WTC11 (cell line): ENCODE data around the gene DFFB. TPM values are rescaled to one million over a fixed set of nuclear protein-coding genes. Genes with fewer than 3 reads are reported as not detected.

Experiments used
- ATAC-seq: fragments of 200-7000 bp; cut with Tn5 transposase; 2 replicates; pipeline ENCODE4 v1.10.0; 2021; ENCODE audit warnings: mild to moderate bottlenecking, moderate library complexity
- CTCF ChIA-PET: fragments of 300-600 bp; sonication (Branson Sonifier 250); formaldehyde crosslinking; loops from one replicate; lab custom pipeline; 2021; ENCODE audit warnings: antibody characterized with exemption; lab: Charles Lee
- POLR2A ChIA-PET: fragments of 350-600 bp; sonication (Branson Sonifier 250); formaldehyde crosslinking; loops from one replicate; lab custom pipeline; 2021; ENCODE audit warnings: antibody characterized with exemption; lab: Charles Lee
- DNase-seq: peaks from one replicate; pipeline ENCODE4 v3.0.0; 2021; ENCODE audit warnings: low spot score
- H3K27ac Mint-ChIP-seq: 2 replicates; pipeline ENCODE4 v1.8.0; 2021; ENCODE audit warnings: mixed read lengths
- H3K27me3 Mint-ChIP-seq: 2 replicates; pipeline ENCODE4 v1.8.0; 2021; ENCODE audit warnings: low read depth, mild to moderate bottlenecking, moderate library complexity, mixed read lengths
- H3K36me3 Mint-ChIP-seq: 2 replicates; pipeline ENCODE4 v1.8.0; 2021; ENCODE audit warnings: mixed read lengths
- H3K4me1 Mint-ChIP-seq: 2 replicates; pipeline ENCODE4 v1.8.0; 2022; ENCODE audit warnings: mixed read lengths
- H3K4me3 Mint-ChIP-seq: 2 replicates; pipeline ENCODE4 v1.8.0; 2021; ENCODE audit warnings: mild to moderate bottlenecking, moderate library complexity, mixed read lengths
- H3K9me3 Mint-ChIP-seq: 2 replicates; pipeline ENCODE4 v1.8.0; 2021; ENCODE audit warnings: mixed read lengths
- CBFB ChIP-seq: sonication (generic); formaldehyde crosslinking; IDR thresholded peaks from 2 replicates; pipeline ENCODE4 v1.8.1; 2022; ENCODE audit warnings: mild to moderate bottlenecking, low read depth, missing genetic modification reagents
- CREM ChIP-seq: sonication (generic); formaldehyde crosslinking; IDR thresholded peaks from 2 replicates; pipeline ENCODE4 v1.8.1; 2022; ENCODE audit warnings: mild to moderate bottlenecking, missing genetic modification reagents, moderate library complexity
- E2F4 ChIP-seq: sonication (generic); formaldehyde crosslinking; IDR thresholded peaks from 2 replicates; pipeline ENCODE4 v1.8.1; 2022; ENCODE audit warnings: low read depth, mild to moderate bottlenecking, moderate library complexity, missing genetic modification reagents, borderline replicate concordance
- JAZF1 ChIP-seq: fragments of 250-450 bp; sonication (Bioruptor Pico); IDR thresholded peaks from 2 replicates; pipeline ENCODE4 v1.9.0; 2021; ENCODE audit warnings: moderate library complexity, mild to moderate bottlenecking, inconsistent platforms
- MYBL2 ChIP-seq: sonication (generic); formaldehyde crosslinking; IDR thresholded peaks from 2 replicates; pipeline ENCODE4 v1.8.1; 2023; ENCODE audit warnings: mild to moderate bottlenecking, moderate library complexity, missing genetic modification reagents
- NFE2L1 ChIP-seq: sonication (generic); formaldehyde crosslinking; IDR thresholded peaks from 2 replicates; pipeline ENCODE4 v1.8.1; 2023; ENCODE audit warnings: missing genetic modification reagents
- OVOL2 ChIP-seq: fragments of 250-450 bp; sonication (Bioruptor Pico); IDR thresholded peaks from 2 replicates; pipeline ENCODE4 v1.9.0; 2021; ENCODE audit warnings: mild to moderate bottlenecking, borderline replicate concordance
- RELA ChIP-seq: sonication (generic); formaldehyde crosslinking; IDR thresholded peaks from 2 replicates; pipeline ENCODE4 v1.8.1; 2022; ENCODE audit warnings: missing genetic modification reagents, mild to moderate bottlenecking, borderline replicate concordance
- SOX15 ChIP-seq: fragments of 250-450 bp; sonication (Bioruptor Pico); IDR thresholded peaks from 2 replicates; pipeline ENCODE4 v1.9.0; 2021; ENCODE audit warnings: mild to moderate bottlenecking
- TEAD4 ChIP-seq: sonication (generic); formaldehyde crosslinking; IDR thresholded peaks from 2 replicates; pipeline ENCODE4 v1.8.0; 2022; ENCODE audit warnings: mild to moderate bottlenecking, missing genetic modification reagents
- ZMAT4 ChIP-seq: fragments of 250-450 bp; sonication (Bioruptor Pico); IDR thresholded peaks from 2 replicates; pipeline ENCODE4 v1.9.0; 2021; ENCODE audit warnings: mild to moderate bottlenecking
- ZNF396 ChIP-seq: fragments of 250-450 bp; sonication (Bioruptor Pico); IDR thresholded peaks from 2 replicates; pipeline ENCODE4 v1.8.0; 2021; ENCODE audit warnings: mild to moderate bottlenecking, moderate library complexity, borderline replicate concordance
- total RNA-seq: library from RNA; stranded (reverse); gene quantifications from 3 replicates; pipeline ENCODE4 v1.2.3, GENCODE V29; 2021
- TF ChIP-seq, protein P1 (sequence below): fragments of 250-450 bp; sonication (Bioruptor Pico); IDR thresholded peaks from 2 replicates; pipeline ENCODE4 v1.9.0; 2021; ENCODE audit warnings: moderate library complexity, mild to moderate bottlenecking, inconsistent platforms, borderline replicate concordance
- TF ChIP-seq, protein P2 (sequence below): sonication (generic); formaldehyde crosslinking; IDR thresholded peaks from 2 replicates; pipeline ENCODE4 v1.8.1; 2022; ENCODE audit warnings: mild to moderate bottlenecking, missing genetic modification reagents, moderate library complexity, borderline replicate concordance
- TF ChIP-seq, protein P3 (sequence below): sonication (generic); formaldehyde crosslinking; IDR thresholded peaks from 2 replicates; pipeline ENCODE4 v1.8.1; 2023; ENCODE audit warnings: mild to moderate bottlenecking, missing genetic modification reagents
- TF ChIP-seq, protein P4 (sequence below): fragments of 250-450 bp; sonication (Bioruptor Pico); conservative IDR thresholded peaks from 2 replicates; pipeline ENCODE4 v1.9.0; 2021; ENCODE audit warnings: mild to moderate bottlenecking

DFFB gene
- total RNA-seq, 1 experiment from 2014 or later, result 9.2 TPM

DNA sequence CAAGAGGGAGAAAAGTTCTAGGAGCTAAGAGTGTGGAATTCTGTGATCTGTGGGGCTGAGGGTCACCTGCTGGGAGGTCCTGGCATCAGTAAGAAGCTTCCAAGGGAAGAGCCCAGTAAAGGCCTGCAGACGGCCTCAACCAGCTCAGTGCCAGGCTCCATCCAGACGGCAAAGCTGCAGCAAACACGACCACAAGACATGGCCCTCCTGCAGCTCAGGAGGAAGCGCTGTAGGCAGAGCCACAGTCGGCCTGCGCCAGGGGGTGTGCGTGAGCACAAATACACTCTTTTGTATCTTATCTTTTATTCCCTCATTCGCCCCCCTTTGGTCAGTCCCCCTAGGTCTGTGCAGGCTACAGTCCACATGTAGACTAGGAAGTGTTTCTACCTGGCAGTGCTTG is 29.4 kb downstream of the DFFB start:
- DNase-seq (no peak), ATAC-seq (no peak)
- TF ChIP-seq ZNF396, result no peak
- TF ChIP-seq JAZF1 (CRISPR knock-in tag), result no peak
- TF ChIP-seq, protein P1, sequence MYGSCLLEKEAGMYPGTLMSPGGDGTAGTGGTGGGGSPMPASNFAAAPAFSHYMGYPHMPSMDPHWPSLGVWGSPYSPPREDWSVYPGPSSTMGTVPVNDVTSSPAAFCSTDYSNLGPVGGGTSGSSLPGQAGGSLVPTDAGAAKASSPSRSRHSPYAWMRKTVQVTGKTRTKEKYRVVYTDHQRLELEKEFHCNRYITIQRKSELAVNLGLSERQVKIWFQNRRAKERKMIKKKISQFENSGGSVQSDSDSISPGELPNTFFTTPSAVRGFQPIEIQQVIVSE, result no peak
- no peak for TF ChIP-seq OVOL2 (CRISPR knock-in tag)
- TF ChIP-seq SOX15 (CRISPR knock-in tag), result no peak
- no peak for TF ChIP-seq RELA (CRISPR knock-in tag)
- TF ChIP-seq, protein P2, sequence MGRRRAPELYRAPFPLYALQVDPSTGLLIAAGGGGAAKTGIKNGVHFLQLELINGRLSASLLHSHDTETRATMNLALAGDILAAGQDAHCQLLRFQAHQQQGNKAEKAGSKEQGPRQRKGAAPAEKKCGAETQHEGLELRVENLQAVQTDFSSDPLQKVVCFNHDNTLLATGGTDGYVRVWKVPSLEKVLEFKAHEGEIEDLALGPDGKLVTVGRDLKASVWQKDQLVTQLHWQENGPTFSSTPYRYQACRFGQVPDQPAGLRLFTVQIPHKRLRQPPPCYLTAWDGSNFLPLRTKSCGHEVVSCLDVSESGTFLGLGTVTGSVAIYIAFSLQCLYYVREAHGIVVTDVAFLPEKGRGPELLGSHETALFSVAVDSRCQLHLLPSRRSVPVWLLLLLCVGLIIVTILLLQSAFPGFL (CRISPR knock-in tag), result no peak
- no peak for TF ChIP-seq TEAD4 (CRISPR knock-in tag)
- no peak for TF ChIP-seq CREM (CRISPR knock-in tag)
- no peak for TF ChIP-seq E2F4 (CRISPR knock-in tag)
- no peak for TF ChIP-seq NFE2L1 (CRISPR knock-in tag)
- TF ChIP-seq, protein P3, sequence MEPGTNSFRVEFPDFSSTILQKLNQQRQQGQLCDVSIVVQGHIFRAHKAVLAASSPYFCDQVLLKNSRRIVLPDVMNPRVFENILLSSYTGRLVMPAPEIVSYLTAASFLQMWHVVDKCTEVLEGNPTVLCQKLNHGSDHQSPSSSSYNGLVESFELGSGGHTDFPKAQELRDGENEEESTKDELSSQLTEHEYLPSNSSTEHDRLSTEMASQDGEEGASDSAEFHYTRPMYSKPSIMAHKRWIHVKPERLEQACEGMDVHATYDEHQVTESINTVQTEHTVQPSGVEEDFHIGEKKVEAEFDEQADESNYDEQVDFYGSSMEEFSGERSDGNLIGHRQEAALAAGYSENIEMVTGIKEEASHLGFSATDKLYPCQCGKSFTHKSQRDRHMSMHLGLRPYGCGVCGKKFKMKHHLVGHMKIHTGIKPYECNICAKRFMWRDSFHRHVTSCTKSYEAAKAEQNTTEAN, result no peak
- TF ChIP-seq, protein P4, sequence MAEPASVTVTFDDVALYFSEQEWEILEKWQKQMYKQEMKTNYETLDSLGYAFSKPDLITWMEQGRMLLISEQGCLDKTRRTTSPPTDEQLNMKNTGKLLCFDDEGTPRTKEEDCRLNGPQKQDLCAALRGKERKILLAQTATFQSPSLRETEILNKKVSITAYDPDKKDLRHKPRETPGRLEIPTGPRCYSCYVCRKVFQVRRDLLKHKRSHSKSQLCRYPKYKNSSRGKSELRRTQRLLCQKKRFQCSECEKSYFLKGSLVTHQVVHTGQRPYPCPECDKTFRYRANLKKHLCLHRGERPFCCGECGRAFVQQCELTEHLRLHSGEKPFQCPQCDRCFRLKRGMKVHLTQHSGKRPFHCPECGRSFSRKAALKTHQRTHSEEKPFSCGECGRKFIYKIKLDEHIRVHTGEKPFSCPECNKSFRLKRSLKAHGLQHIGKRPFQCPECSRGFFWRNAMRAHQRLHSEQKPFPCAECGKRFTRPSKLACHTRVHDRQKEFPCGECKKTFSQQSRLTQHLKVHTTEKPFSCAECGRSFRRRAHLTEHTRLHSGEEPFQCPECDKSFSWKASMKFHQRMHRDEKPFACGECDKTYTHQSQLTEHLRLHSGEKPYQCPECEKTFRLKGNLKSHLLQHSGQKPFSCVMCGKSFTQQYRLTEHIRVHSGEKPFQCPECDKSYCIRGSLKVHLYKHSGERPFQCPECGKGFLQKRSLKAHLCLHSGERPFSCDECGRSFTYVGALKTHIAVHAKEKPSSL (CRISPR knock-in tag), result no peak
- no peak for TF ChIP-seq CBFB
- no peak for TF ChIP-seq ZMAT4 (CRISPR knock-in tag)
- TF ChIP-seq MYBL2 (CRISPR knock-in tag), result no peak
- H3K27ac Mint-ChIP-seq, result no peak overlapping the region; the same call in none of the 2 replicates
- no peaks in the 10 kb centered on the region for H3K9me3 Mint-ChIP-seq
- H3K4me1 Mint-ChIP-seq, result no peaks in the 10 kb centered on the region
- POLR2A ChIA-PET, result no interaction called here
- H3K27me3 Mint-ChIP-seq, result no peaks in the 10 kb centered on the region
- H3K4me3 Mint-ChIP-seq, result no peak overlapping the region
- peaks cover 36% of the 10 kb centered on the region for H3K36me3 Mint-ChIP-seq
- CTCF ChIA-PET, result interaction anchor here (1.3 kb wide), 1 partner anchor 28 kb away, joined by 6 read pairs; no protein-coding TSS in a partner anchor

DNA sequence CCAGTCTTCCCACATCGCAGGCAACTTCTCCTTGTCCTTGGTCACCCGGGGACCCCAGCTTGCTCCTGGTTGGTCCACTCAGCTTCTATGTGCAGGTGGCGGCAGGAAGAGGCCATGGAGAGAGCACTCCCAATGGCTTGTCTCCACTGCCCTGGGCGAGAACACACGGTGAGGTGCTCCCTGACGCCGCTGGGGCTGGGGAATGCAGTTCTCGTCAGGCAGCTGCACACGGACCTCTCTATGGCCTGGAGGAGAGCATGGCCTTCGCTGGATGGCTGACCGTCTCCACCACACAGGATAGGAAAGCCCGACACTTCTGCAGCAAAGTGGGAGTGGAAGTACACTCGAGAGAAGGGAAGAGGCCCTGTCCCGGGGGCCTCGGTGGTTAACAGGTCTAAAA is 31.0 kb downstream of the DFFB start:
- H3K27ac Mint-ChIP-seq, result no peak overlapping the region
- TF ChIP-seq, protein P2 (CRISPR knock-in tag), result no peak
- no peak for ATAC-seq
- no peaks in the 10 kb centered on the region for H3K4me1 Mint-ChIP-seq
- CTCF ChIA-PET, result interaction anchor here (0.7 to 1.3 kb wide), 3 partner anchors 12 to 397 kb away, joined by 3 to 6 read pairs (median 3); partner anchors contain the start of gene C1orf174
- H3K4me3 Mint-ChIP-seq, result no peak overlapping the region
- peaks cover 37% of the 10 kb centered on the region for H3K36me3 Mint-ChIP-seq
- POLR2A ChIA-PET, result no interaction called here
- no peaks in the 10 kb centered on the region for H3K9me3 Mint-ChIP-seq
- no peak for DNase-seq
- no peaks in the 10 kb centered on the region for H3K27me3 Mint-ChIP-seq
